ENCODE data around the gene NPAP1.
"Not testable (repeated sequence)": the region's sequence is repeated elsewhere in the genome, so short reads cannot be mapped to it uniquely, and the experiment has no call there.

The NPAP1 gene

DNA sequence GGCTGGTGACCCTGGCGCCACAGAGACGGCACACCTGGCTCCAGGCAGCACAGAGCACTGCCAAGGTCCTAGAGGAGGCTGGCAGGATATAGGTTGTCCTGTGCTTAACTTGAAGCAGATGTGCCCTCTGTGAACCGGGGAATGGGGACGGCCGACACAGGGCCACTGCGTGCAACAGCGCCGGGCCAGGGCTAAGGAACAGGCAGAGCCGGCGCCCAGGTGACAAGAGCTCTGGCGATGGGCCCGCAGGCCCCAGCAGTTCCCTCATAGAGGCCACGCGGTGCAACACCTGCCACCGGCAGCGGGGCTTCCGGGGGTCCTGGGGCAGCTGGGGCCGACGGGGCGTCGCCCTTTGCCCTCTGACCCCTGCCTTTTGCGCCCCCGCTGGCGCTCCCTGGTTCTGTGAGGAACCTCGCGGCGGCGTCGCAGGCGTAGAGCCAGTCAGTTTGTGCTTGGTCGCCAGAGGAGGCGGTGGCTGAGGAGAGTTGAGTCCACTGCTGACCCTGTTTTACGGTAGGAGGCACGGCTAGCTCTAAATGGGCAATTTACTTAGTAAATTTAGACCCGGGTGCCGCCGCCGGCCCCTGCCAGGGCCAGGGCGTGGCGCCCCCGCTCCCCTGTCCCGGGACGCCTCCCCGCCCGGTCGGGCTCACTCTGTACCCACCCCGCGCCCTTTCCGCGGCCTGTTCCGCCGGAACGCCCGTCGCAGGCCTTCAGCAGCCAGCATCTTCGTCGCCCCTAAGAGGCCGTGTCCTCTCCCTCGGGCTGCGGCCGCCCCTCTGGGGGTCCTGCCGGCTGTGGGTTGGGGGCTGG lies at the start of gene NPAP1:
Gene NPAP1 (plus strand): TSS at position 444 of the 813 bp plus-strand sequence. CDS start 93 bp downstream, at position 537.
- no peak for DNase-seq (ENCODE audit: low read depth in 2 of 2)
- no peak for TF ChIP-seq CTCF (IDR thresholded peaks at IDR 0.05; ENCODE audit: low read depth, low read length)
- H3K4me3 ChIP-seq (replicated peaks in 1 of 2; ENCODE audit: low read depth in 2 of 2, low read length in 2 of 2), result no peak within 1 kb of the TSS

DNA sequence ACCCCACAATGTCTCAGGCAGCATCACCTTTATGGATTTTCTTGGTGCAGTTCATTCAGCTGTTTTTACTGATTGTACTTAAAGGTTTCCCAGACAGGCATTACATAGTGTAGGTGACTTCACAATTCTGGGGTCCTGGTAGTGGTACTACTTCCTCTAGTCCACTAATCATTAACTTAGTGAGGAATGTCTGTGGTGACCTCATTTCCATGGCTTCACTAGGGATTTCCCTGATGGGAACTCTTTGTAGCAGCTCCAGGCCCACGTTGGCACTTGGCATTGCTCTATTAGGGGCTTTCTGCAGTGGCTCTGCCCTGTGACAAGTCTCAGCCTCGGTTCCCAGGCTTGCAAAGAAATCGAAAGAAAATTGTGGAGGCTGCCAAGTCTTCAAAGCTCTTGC lies 48.1 kb upstream of the NPAP1 start:
- no peak for DNase-seq (ENCODE audit: low read depth in 2 of 2)
- TF ChIP-seq CTCF (IDR thresholded peaks at IDR 0.05; ENCODE audit: low read depth, low read length), result no peak
- no peak overlapping the region for H3K4me3 ChIP-seq (replicated peaks in 1 of 2; ENCODE audit: low read depth in 2 of 2, low read length in 2 of 2)

- DNase-seq (ENCODE audit: low read depth in 2 of 2), result no peak
- H3K4me3 ChIP-seq (replicated peaks in 1 of 2; ENCODE audit: low read depth in 2 of 2, low read length in 2 of 2), result no peak overlapping the region
- TF ChIP-seq CTCF (IDR thresholded peaks at IDR 0.05; ENCODE audit: low read depth, low read length), result no peak
Measured at GRCh38 chr15:24633082-24633481, 42.5 kb upstream of the NPAP1 start.

DNA sequence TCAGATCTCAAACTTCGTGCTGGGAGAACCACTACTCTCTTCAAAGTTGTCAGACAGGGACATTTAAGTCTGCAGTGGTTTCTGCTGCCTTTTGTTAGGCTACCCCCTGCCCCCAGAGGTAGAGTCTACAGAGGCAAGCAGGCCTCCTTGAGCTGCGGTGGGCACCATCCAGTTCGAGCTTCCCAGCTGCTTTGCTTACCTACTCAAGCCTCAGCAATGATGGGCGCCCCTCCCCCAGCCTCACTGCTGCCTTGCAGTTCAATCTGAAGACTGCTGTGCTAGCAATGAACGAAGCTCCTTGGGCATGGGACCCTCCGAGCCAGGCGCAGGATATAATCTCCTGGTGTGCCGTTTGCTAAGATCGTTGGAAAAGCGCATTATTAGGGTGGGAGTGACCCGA lies 36.2 kb upstream of the NPAP1 start:
- DNase-seq (ENCODE audit: low read depth in 2 of 2); H3K4me3 ChIP-seq (replicated peaks in 1 of 2; ENCODE audit: low read depth in 2 of 2, low read length in 2 of 2): not testable (repeated sequence)

DNA sequence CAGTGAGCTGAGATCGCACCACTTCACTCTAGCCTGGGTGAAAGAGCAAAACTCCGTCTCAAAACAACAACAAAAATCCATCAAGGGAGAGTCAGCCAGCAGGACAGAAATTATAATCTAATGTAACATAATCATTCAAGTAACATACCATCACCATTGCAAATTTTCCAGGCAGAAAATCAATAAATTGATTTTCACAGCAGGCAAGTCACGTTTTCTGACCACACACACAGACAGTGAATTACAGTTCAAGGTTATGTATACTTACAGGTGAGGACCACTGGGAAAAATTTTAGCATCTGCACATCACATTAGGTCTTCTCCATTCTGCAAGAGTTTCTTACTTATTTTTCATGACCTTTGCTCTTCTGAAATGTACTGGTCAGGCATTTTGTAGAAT lies 29.9 kb upstream of the NPAP1 start:
- no peak for DNase-seq (ENCODE audit: low read depth in 2 of 2)
- TF ChIP-seq CTCF (IDR thresholded peaks at IDR 0.05; ENCODE audit: low read depth, low read length), result no peak
- no peak overlapping the region for H3K4me3 ChIP-seq (replicated peaks in 1 of 2; ENCODE audit: low read depth in 2 of 2, low read length in 2 of 2)

DNA sequence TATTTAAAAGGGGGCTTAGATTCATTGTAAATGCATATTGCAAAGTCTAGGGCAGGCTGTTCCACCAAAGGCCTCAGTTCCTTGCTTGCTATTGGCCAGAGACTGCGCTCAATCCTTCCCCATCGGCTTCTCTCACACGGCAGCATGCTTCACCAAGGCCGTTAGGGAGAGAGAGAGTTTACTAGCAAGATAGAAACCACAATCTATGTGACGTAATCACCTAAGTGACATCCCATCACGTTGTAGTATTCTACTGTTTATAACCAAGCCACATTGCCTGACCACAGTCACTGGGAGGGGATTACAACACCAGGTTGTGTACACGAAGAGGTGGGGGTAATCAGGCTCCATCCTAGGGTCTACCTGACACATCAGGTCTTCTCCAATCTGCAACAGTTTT lies 16.0 kb upstream of the NPAP1 start:
- no peak for DNase-seq (ENCODE audit: low read depth in 2 of 2)
- no peak overlapping the region for H3K4me3 ChIP-seq (replicated peaks in 1 of 2; ENCODE audit: low read depth in 2 of 2, low read length in 2 of 2)
- TF ChIP-seq CTCF (IDR thresholded peaks at IDR 0.05; ENCODE audit: low read depth, low read length), result no peak

GRCh38 chr15:24662991-24663390 lies 12.6 kb upstream of the NPAP1 start:
- TF ChIP-seq CTCF (IDR thresholded peaks at IDR 0.05; ENCODE audit: low read depth, low read length), result no peak
- no peak overlapping the region for H3K4me3 ChIP-seq (replicated peaks in 1 of 2; ENCODE audit: low read depth in 2 of 2, low read length in 2 of 2)
- DNase-seq (ENCODE audit: low read depth in 2 of 2), result no peak

Measured in cardiac fibroblast (primary cell).